Muscle layer of duodenum (tissue), 2 donors: ENCODE data around the gene SORT1.
"Not testable (repeated sequence)": the region's sequence is repeated elsewhere in the genome, so short reads cannot be mapped to it uniquely, and the experiment has no call there.

Experiments used
- H3K27ac ChIP-seq: one replicate; pipeline ENCODE4 v1.7.0; 2013; ENCODE audit warnings: mild to moderate bottlenecking, low read length
- H3K27me3 ChIP-seq: one replicate; pipeline ENCODE4 v1.7.0; 2013; ENCODE audit warnings: low read depth, mild to moderate bottlenecking, control low read depth, low read length
- H3K36me3 ChIP-seq, 2 donors: one replicate each; pipeline ENCODE4 v1.7.0; 2013; ENCODE audit warnings: low read length in 2 of 2, control low read depth in 1 of 2, mild to moderate bottlenecking in 1 of 2; ENCODE audit not compliant: insufficient read depth in 2 of 2, control insufficient read depth in 1 of 2
- H3K4me1 ChIP-seq, 2 donors: one replicate each; pipeline ENCODE4 v1.7.0; 2013; ENCODE audit warnings: low read length in 2 of 2, mild to moderate bottlenecking in 2 of 2, control low read depth in 1 of 2, moderate library complexity in 1 of 2; ENCODE audit not compliant: insufficient read depth in 2 of 2, control insufficient read depth in 1 of 2
- H3K4me3 ChIP-seq, 2 donors: one replicate each; pipeline ENCODE4 v1.7.0; 2013; ENCODE audit warnings: low read length in 2 of 2, low read depth in 1 of 2, mild to moderate bottlenecking in 1 of 2
- H3K9me3 ChIP-seq, 2 donors: one replicate each; pipeline ENCODE4 v1.7.0; 2013; ENCODE audit warnings: low read length in 2 of 2, control low read depth in 1 of 2, mild to moderate bottlenecking in 1 of 2; ENCODE audit not compliant: control insufficient read depth in 1 of 2
- donor health status: healthy.

SORT1 gene

DNA sequence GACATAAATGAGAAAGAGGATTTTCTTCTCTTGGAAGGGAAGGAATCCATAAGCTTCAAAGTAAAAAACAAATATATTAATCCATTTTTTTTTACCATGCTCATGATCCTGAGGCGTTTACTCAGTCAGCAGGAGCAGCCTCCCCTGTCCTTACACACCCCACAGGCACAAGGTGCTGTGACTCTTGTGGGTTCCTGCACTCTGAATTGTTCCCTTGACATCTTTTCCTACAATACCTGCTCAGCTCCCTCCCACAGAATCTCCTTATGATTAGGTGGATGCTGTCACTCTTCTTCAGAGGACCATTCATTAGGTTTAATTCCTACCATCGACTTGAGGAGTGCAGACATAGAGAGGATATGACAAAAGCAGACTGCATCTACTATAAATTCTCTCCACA is 104.7 kb downstream of the SORT1 start:
- Histone ChIP-seq H3K4me3 (no peak overlapping the region), H3K36me3 (no peaks in the 10 kb centered on the region)

DNA sequence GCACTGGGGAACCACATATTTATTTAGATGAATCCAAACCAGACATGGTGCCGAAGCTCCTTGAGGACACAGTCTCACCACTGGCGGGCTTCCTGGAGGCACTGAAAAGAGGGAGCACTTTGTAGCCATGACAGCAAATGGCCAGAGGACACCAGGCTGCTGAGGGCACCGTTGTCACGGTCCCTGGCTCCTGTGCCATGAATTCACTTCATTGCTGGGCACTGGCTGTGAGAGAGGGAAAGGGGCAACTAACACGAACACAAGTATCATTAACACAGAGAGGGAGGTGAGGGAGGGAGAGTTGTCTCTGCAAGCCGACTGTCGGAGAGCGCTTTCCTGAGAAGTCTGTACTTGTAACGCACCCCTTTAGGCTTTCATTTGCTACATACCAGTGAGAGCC is 105.4 kb downstream of the SORT1 start:
- no peaks in the 10 kb centered on the region for H3K36me3 ChIP-seq
- no peaks in the 10 kb centered on the region for H3K9me3 ChIP-seq
- no peaks in the 10 kb centered on the region for H3K4me1 ChIP-seq
- no peaks in the 10 kb centered on the region for H3K27me3 ChIP-seq
- H3K4me3 ChIP-seq = no peak overlapping the region
- no peak overlapping the region for H3K27ac ChIP-seq

More for the DNA sequence above, 104.7 kb downstream of the SORT1 start:
- H3K9me3 ChIP-seq = no peaks in the 10 kb centered on the region
- no peaks in the 10 kb centered on the region for H3K4me1 ChIP-seq
- H3K27ac ChIP-seq = no peak overlapping the region
- no peaks in the 10 kb centered on the region for H3K27me3 ChIP-seq

GRCh38 chr1:109290998-109291397 is 106.7 kb downstream of the SORT1 start:
- Histone ChIP-seq H3K9me3 (no peaks in the 10 kb centered on the region), H3K4me3 (no peak overlapping the region), H3K36me3 (no peaks in the 10 kb centered on the region), H3K4me1 (no peaks in the 10 kb centered on the region), H3K27me3 (no peaks in the 10 kb centered on the region), H3K27ac (no peak overlapping the region)

DNA sequence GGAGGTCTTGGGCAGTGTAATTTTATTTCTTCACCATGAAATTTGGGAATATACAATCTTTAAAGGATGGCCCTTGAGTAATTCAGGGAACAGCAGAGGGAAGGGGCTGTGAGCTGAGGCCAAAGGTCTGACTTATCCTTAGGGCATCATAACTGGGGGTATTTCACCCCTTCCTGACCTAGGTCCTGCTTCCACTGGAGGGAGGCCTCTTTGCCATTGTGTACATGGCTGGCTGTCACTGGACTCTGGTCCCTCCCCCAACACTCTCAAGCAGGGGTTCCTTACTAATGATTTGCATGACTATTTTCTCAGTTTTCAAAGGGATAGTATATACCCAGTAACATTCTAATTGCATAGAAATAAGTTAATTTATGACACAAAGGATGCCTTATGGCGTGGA is 107.6 kb downstream of the SORT1 start:
- H3K27ac ChIP-seq = no peak overlapping the region
- no peaks in the 10 kb centered on the region for H3K4me1 ChIP-seq
- H3K27me3 ChIP-seq = no peaks in the 10 kb centered on the region
- H3K36me3 ChIP-seq = no peaks in the 10 kb centered on the region
- no peaks in the 10 kb centered on the region for H3K9me3 ChIP-seq
- H3K4me3 ChIP-seq = no peak overlapping the region

DNA sequence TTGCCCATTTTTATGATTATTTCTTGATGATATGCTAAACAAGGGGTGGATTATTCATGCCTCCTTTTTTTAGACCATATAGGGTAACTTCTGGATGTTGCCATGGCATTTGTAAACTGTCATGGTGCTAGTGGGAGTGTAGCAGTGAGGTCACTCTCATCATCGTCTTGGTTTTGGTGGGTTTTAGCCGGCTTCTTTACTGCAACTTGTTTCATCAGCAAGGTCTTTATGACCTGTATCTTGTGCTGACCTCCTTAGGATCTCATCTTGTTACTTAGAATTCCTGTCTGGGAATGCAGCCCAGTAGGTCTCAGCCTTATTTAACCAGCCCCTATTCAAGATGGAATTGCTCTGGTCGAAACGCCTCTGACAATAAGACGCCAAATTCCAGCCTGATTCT is 111.0 kb downstream of the SORT1 start:
- not testable (repeated sequence) for H3K27ac ChIP-seq, H3K27me3 ChIP-seq, H3K4me3 ChIP-seq, H3K9me3 ChIP-seq, H3K36me3 ChIP-seq
- peaks cover 10 to 13% of the 10 kb centered on the region in 2 donors for H3K4me1 ChIP-seq

- Histone ChIP-seq H3K36me3 (no peaks in the 10 kb centered on the region), H3K4me1 (peaks cover 13 to 14% of the 10 kb centered on the region in 2 donors), H3K4me3 (peak overlapping the region; percentile 72 to 78), H3K9me3 (no peaks in the 10 kb centered on the region), H3K27ac (peak overlapping the region; percentile 80), H3K27me3 (no peaks in the 10 kb centered on the region)
Observed at GRCh38 chr1:109283748-109284600, 113.7 kb downstream of the SORT1 start.

GRCh38 chr1:109282952-109283747 is 114.6 kb downstream of the SORT1 start, which contains the start of gene PSRC1:
TSS of gene PSRC1 (minus strand) at chr1:109283145.
- peak within 1 kb of the TSS; percentile 72 to 78 for H3K4me3 ChIP-seq
- no peaks in the 10 kb centered on the region for H3K27me3 ChIP-seq
- no peaks in the 10 kb centered on the region for H3K9me3 ChIP-seq
- peaks cover 13 to 14% of the 10 kb centered on the region in 2 donors for H3K4me1 ChIP-seq
- no peaks in the 10 kb centered on the region for H3K36me3 ChIP-seq
- H3K27ac ChIP-seq = peak within 1 kb of the TSS; percentile 80

GRCh38 chr1:109282497-109282951 is 115.2 kb downstream of the SORT1 start:
- Histone ChIP-seq H3K36me3 (no peaks in the 10 kb centered on the region), H3K4me3 (peak overlapping the region; percentile 72 to 78), H3K4me1 (peaks cover 13 to 17% of the 10 kb centered on the region in 2 donors), H3K9me3 (no peaks in the 10 kb centered on the region), H3K27me3 (no peaks in the 10 kb centered on the region), H3K27ac (peak overlapping the region; percentile 29)

DNA sequence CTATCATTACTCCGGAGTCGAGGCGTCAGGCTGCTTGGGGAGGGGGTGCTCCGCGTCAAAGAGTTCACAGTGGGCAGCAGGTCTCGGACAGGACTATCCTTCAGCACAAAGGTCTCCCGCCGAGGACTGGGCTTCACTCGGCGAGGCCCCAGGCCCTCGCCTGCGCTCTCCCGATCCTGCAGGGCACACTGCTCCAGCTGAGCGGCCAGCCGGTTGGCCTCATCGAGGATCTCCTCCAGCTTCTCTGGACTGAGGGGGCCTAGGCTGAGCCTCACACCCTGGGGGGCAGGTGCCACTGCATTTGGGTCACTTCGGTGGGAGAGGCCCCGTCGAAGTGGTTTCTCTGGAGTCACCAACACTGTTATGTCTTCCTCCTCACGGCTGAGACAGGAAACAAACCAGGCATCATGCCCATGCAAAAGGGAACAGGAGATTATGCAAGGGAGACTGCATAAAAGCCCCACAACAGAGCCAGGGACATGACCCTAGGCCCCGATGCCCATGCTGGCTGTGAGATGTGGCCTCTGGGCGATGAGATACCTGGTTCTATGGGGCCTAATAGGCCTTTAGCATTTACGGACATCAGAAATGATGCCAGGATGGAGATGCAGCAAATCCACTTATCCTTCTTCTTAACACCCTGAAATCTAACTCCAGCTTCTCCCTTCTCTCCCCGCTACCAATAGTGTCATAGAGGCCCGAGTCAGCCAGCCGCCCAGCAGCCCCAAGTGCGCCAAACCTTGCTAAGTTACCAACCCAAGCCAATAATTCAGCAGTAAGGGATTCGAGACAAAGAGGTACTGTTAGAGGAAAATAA is 115.8 kb downstream of the SORT1 start:
- H3K27me3 ChIP-seq = no peaks in the 10 kb centered on the region
- peak overlapping the region; percentile 29 for H3K27ac ChIP-seq
- no peaks in the 10 kb centered on the region for H3K9me3 ChIP-seq
- H3K4me1 ChIP-seq = peaks cover 13 to 22% of the 10 kb centered on the region in 2 donors
- H3K4me3 ChIP-seq = peak overlapping the region; percentile 72 to 78
- H3K36me3 ChIP-seq = no peaks in the 10 kb centered on the region

DNA sequence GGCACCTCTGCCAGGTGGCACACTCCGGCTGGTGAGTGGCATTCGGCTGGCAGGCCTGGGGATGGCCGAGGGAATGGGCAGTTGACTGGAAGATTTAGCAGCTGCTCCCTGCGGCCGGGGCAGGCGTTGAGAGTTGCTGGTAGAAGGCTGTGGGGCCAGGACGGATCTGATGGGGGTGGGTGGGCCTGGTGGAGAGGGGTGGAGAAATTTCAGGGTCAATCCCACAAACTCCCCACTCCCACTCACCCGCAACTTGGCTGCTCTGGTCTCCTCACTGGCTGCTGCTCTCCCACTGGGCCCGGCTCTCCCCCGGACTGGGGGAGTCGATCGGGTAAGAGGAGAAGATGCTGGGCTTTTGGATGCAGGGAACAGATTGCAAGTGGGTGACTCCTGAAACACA is 116.9 kb downstream of the SORT1 start:
- Histone ChIP-seq H3K9me3 (no peaks in the 10 kb centered on the region), H3K27me3 (no peaks in the 10 kb centered on the region), H3K4me1 (peaks cover 13 to 22% of the 10 kb centered on the region in 2 donors), H3K4me3 (no peak overlapping the region), H3K27ac (no peak overlapping the region), H3K36me3 (no peaks in the 10 kb centered on the region)
